Measurements from ENCODE around the gene EPHA4. TPM values are rescaled to one million over a fixed set of nuclear protein-coding genes. Genes with fewer than 3 reads are reported as not detected.

The EPHA4 gene
- 3.0 and 9.0 TPM in 2 replicates for total RNA-seq

GRCh38 chr2:221572219-221572820 lies at the start of gene EPHA4:
Gene EPHA4 (minus strand): TSS chr2:221572304. CDS start chr2:221572248, 56 bp downstream.

Data from bronchial smooth muscle cell (primary cell).